Stomach smooth muscle (tissue), 2 donors: Measurements from ENCODE around the gene TRPV4.

Experiments
- H3K27ac ChIP-seq: one replicate; pipeline ENCODE4 v1.7.0; 2013; ENCODE audit warnings: mild to moderate bottlenecking, low read length, inconsistent platforms
- H3K27me3 ChIP-seq, 2 donors: one replicate each; pipeline ENCODE4 v1.7.0; 2013; ENCODE audit warnings: low read length in 2 of 2; ENCODE audit not compliant: insufficient read depth in 2 of 2, control insufficient read depth in 1 of 2
- H3K36me3 ChIP-seq, 2 donors: one replicate each; pipeline ENCODE4 v1.7.0; 2013; ENCODE audit warnings: low read length in 2 of 2; ENCODE audit not compliant: control insufficient read depth in 2 of 2, insufficient read depth in 2 of 2
- H3K4me1 ChIP-seq: one replicate; pipeline ENCODE4 v1.7.0; 2013; ENCODE audit warnings: low read length; ENCODE audit not compliant: control insufficient read depth, insufficient read depth
- H3K4me3 ChIP-seq, 2 donors: one replicate each; pipeline ENCODE4 v1.7.0; 2013; ENCODE audit warnings: low read length in 2 of 2
- H3K9ac ChIP-seq, 2 donors: one replicate each; pipeline ENCODE4 v1.7.0; 2013; ENCODE audit warnings: low read length in 2 of 2, mild to moderate bottlenecking in 1 of 2
- H3K9me3 ChIP-seq, 2 donors: one replicate each; pipeline ENCODE4 v1.7.0; 2013; ENCODE audit warnings: low read length in 2 of 2; ENCODE audit not compliant: control insufficient read depth in 2 of 2
- donor health status: healthy.
- donor health status: Pancreatic carcinoma.

TRPV4 gene

GRCh38 chr12:109760930-109761921 is 72.0 kb downstream of the TRPV4 start:
- H3K4me1 ChIP-seq: peaks cover 4% of the 10 kb centered on the region
- H3K36me3 ChIP-seq: no peaks in the 10 kb centered on the region
- peaks cover 0 to 10% of the 10 kb centered on the region in 2 donors for H3K9me3 ChIP-seq
- H3K4me3 ChIP-seq: no peak overlapping the region
- H3K9ac ChIP-seq: no peak overlapping the region
- peaks cover 0 to 7% of the 10 kb centered on the region in 2 donors for H3K27me3 ChIP-seq
- no peak overlapping the region for H3K27ac ChIP-seq

GRCh38 chr12:109760031-109760929 is 72.9 kb downstream of the TRPV4 start:
- Histone ChIP-seq H3K4me3 (no peak overlapping the region), H3K27me3 (peaks cover 0 to 4% of the 10 kb centered on the region in 2 donors), H3K4me1 (peaks cover 4% of the 10 kb centered on the region), H3K36me3 (no peaks in the 10 kb centered on the region), H3K27ac (no peak overlapping the region), H3K9me3 (peaks cover 0 to 10% of the 10 kb centered on the region in 2 donors), H3K9ac (no peak overlapping the region)

- H3K9me3 ChIP-seq: peaks cover 0 to 10% of the 10 kb centered on the region in 2 donors
- H3K36me3 ChIP-seq: no peaks in the 10 kb centered on the region
- peaks cover 4% of the 10 kb centered on the region for H3K4me1 ChIP-seq
- no peak overlapping the region for H3K4me3 ChIP-seq
- no peak overlapping the region for H3K27ac ChIP-seq
- H3K27me3 ChIP-seq: peaks cover 0 to 4% of the 10 kb centered on the region in 2 donors
- H3K9ac ChIP-seq: no peak overlapping the region
Observed at GRCh38 chr12:109759595-109759994, 73.6 kb downstream of the TRPV4 start.

GRCh38 chr12:109758426-109759420 is 74.5 kb downstream of the TRPV4 start:
- Histone ChIP-seq H3K27me3 (peaks cover 0 to 4% of the 10 kb centered on the region in 2 donors), H3K9ac (no peak overlapping the region), H3K27ac (no peak overlapping the region), H3K36me3 (no peaks in the 10 kb centered on the region), H3K4me3 (no peak overlapping the region), H3K4me1 (peaks cover 4% of the 10 kb centered on the region), H3K9me3 (peaks cover 0 to 10% of the 10 kb centered on the region in 2 donors)

GRCh38 chr12:109757671-109758265 is 75.4 kb downstream of the TRPV4 start:
- H3K27ac ChIP-seq: no peak overlapping the region

GRCh38 chr12:109756457-109756856 is 76.7 kb downstream of the TRPV4 start:
- Histone ChIP-seq H3K27me3 (peaks cover 0 to 7% of the 10 kb centered on the region in 2 donors), H3K4me3 (no peak overlapping the region), H3K27ac (no peak overlapping the region), H3K4me1 (peaks cover 4% of the 10 kb centered on the region), H3K9me3 (peaks cover 1 to 5% of the 10 kb centered on the region in 2 donors), H3K36me3 (no peaks in the 10 kb centered on the region), H3K9ac (no peak overlapping the region)

More at GRCh38 chr12:109757671-109758265, 75.4 kb downstream of the TRPV4 start:
- H3K4me1 ChIP-seq: peaks cover 4% of the 10 kb centered on the region
- H3K4me3 ChIP-seq: no peak overlapping the region
- no peaks in the 10 kb centered on the region for H3K36me3 ChIP-seq
- H3K9me3 ChIP-seq: peaks cover 0 to 3% of the 10 kb centered on the region in 2 donors
- H3K27me3 ChIP-seq: peaks cover 0 to 4% of the 10 kb centered on the region in 2 donors
- H3K9ac ChIP-seq: no peak overlapping the region

- Histone ChIP-seq H3K4me1 (no peaks in the 10 kb centered on the region), H3K36me3 (no peaks in the 10 kb centered on the region), H3K27ac (no peak overlapping the region), H3K9me3 (peaks cover 5 to 8% of the 10 kb centered on the region in 2 donors), H3K27me3 (peaks cover 0 to 7% of the 10 kb centered on the region in 2 donors), H3K9ac (no peak overlapping the region), H3K4me3 (no peak overlapping the region)
Observed at GRCh38 chr12:109753959-109754358, 79.2 kb downstream of the TRPV4 start.

GRCh38 chr12:109753054-109753401 is 80.2 kb downstream of the TRPV4 start:
- H3K4me1 ChIP-seq: no peaks in the 10 kb centered on the region
- peaks cover 0 to 5% of the 10 kb centered on the region in 2 donors for H3K27me3 ChIP-seq
- H3K9ac ChIP-seq: no peak overlapping the region
- H3K27ac ChIP-seq: no peak overlapping the region
- peaks cover 5 to 8% of the 10 kb centered on the region in 2 donors for H3K9me3 ChIP-seq
- no peaks in the 10 kb centered on the region for H3K36me3 ChIP-seq
- H3K4me3 ChIP-seq: no peak overlapping the region

- Histone ChIP-seq H3K4me1 (no peaks in the 10 kb centered on the region), H3K27ac (no peak overlapping the region), H3K36me3 (no peaks in the 10 kb centered on the region), H3K9ac (no peak overlapping the region), H3K27me3 (peaks cover 0 to 3% of the 10 kb centered on the region in 2 donors), H3K9me3 (peaks cover 5 to 8% of the 10 kb centered on the region in 2 donors), H3K4me3 (no peak overlapping the region)
Observed at GRCh38 chr12:109752117-109753053, 80.8 kb downstream of the TRPV4 start.
